HepG2 (cell line): Measurements from ENCODE around the gene INTS15. TPM values are rescaled to one million over a fixed set of nuclear protein-coding genes. Genes with fewer than 3 reads are reported as not detected.
A peak's percentile ranks its signal among the peaks of the same experiment; 100 is the strongest.

ENCODE experiments used
- ATF7-NPFF ChIP-seq: sonication (generic); formaldehyde crosslinking; IDR thresholded peaks from 2 replicates; pipeline ENCODE4 v1.8.1; 2023; ENCODE audit warnings: mild to moderate bottlenecking, low read depth, missing genetic modification reagents, moderate library complexity
- CBFB ChIP-seq: sonication (generic); formaldehyde crosslinking; IDR thresholded peaks from 2 replicates; pipeline ENCODE4 v1.4.0; 2020; ENCODE audit warnings: missing genetic modification reagents
- KMT2B ChIP-seq: IDR thresholded peaks from 2 replicates; pipeline ENCODE4 v1.6.1; 2016; ENCODE audit warnings: missing genetic modification reagents, missing compliant biosample characterization
- MAFF ChIP-seq: IDR thresholded peaks from 2 replicates; pipeline ENCODE4 v1.6.1; 2011; ENCODE audit warnings: low read depth, low read length, improper control_type of control experiment
- MAZ ChIP-seq, 2 experiments: sonication (generic) in 1 of 2; formaldehyde crosslinking in 1 of 2; IDR thresholded peaks; 2 replicates each; pipeline versions ENCODE4 v1.5.0 to v1.6.1; 2012 to 2020; ENCODE audit warnings: low read depth in 2 of 2, mild to moderate bottlenecking in 2 of 2, borderline replicate concordance in 1 of 2, improper control_type of control experiment in 1 of 2, low read length in 1 of 2, missing genetic modification reagents in 1 of 2, moderate library complexity in 1 of 2
- NCOR1 ChIP-seq: fragments of 200-600 bp; sonication (generic); IDR thresholded peaks from 2 replicates; pipeline ENCODE4 v1.7.0; 2017; ENCODE audit warnings: antibody characterized with exemption, low read length, borderline replicate concordance
- NR2C2 ChIP-seq: sonication (generic); formaldehyde crosslinking; IDR thresholded peaks from 2 replicates; pipeline ENCODE4 v1.4.0; 2020; ENCODE audit warnings: missing genetic modification reagents, mild to moderate bottlenecking, moderate library complexity, borderline replicate concordance
- PHB2 ChIP-seq: fragments of 450-650 bp; IDR thresholded peaks from 2 replicates; pipeline ENCODE4 v1.6.1; 2018; ENCODE audit not compliant: partially characterized antibody
- RELA ChIP-seq: sonication (generic); formaldehyde crosslinking; IDR thresholded peaks from 2 replicates; pipeline ENCODE4 v1.4.0; 2020; ENCODE audit warnings: missing genetic modification reagents
- SP2 ChIP-seq: sonication (generic); formaldehyde crosslinking; IDR thresholded peaks from 2 replicates; pipeline ENCODE4 v1.5.1; 2020; ENCODE audit warnings: mild to moderate bottlenecking, missing genetic modification reagents
- STAT5B ChIP-seq: sonication (generic); formaldehyde crosslinking; IDR thresholded peaks from 2 replicates; pipeline ENCODE4 v1.4.0; 2020; ENCODE audit warnings: missing genetic modification reagents
- TBL1XR1 ChIP-seq: fragments of 150-350 bp; IDR thresholded peaks from 2 replicates; pipeline ENCODE4 v1.6.1; 2014; ENCODE audit warnings: borderline replicate concordance, low read length; ENCODE audit not compliant: partially characterized antibody
- ZBTB1 ChIP-seq: sonication (generic); formaldehyde crosslinking; IDR thresholded peaks from 2 replicates; pipeline ENCODE4 v1.4.0; 2020; ENCODE audit warnings: missing genetic modification reagents, borderline replicate concordance
- ZMAT3 ChIP-seq: sonication (generic); formaldehyde crosslinking; conservative IDR thresholded peaks from 2 replicates; pipeline ENCODE4 v1.7.0; 2021; ENCODE audit warnings: missing genetic modification reagents
- ZNF143 ChIP-seq: sonication (generic); formaldehyde crosslinking; IDR thresholded peaks from 2 replicates; pipeline ENCODE4 v1.4.0; 2020; ENCODE audit warnings: missing genetic modification reagents
- ZNF607 ChIP-seq: sonication (generic); formaldehyde crosslinking; IDR thresholded peaks from 2 replicates; pipeline ENCODE4 v1.5.1; 2020; ENCODE audit warnings: missing genetic modification reagents, mild to moderate bottlenecking, borderline replicate concordance
- ZNF747 ChIP-seq: sonication (generic); formaldehyde crosslinking; IDR thresholded peaks from 2 replicates; pipeline ENCODE4 v1.8.1; 2023; ENCODE audit warnings: missing genetic modification reagents, mild to moderate bottlenecking, borderline replicate concordance
- ZNF841 ChIP-seq: sonication (generic); formaldehyde crosslinking; IDR thresholded peaks from 2 replicates; pipeline ENCODE4 v1.8.1; 2023; ENCODE audit warnings: missing genetic modification reagents, borderline replicate concordance
- ZNF883 ChIP-seq: sonication (generic); formaldehyde crosslinking; IDR thresholded peaks from 2 replicates; pipeline ENCODE4 v1.5.1; 2020; ENCODE audit warnings: mild to moderate bottlenecking, missing genetic modification reagents; ENCODE audit errors: not compliant biosample characterization
- ZSCAN9 ChIP-seq: IDR thresholded peaks from 2 replicates; pipeline ENCODE4 v1.6.1; 2016; ENCODE audit warnings: borderline replicate concordance
- polyA plus RNA-seq, 8 experiments: library from polyadenylated mRNA; depleted of rRNA in 3 of 8; stranded (reverse) in 7 of 8; unstranded in 1 of 8; fragments of >200 nt; fragmentation: Illumina TruSeq in 4 of 8; extraction: Trizol in 4 of 8; gene quantifications; 2 replicates each; pipeline versions ENCODE4 v1.2.1 to v1.2.3, GENCODE V29; 2011 to 2016; ENCODE audit warnings: low read depth in 4 of 8, missing spikeins in 1 of 8, mixed read lengths in 1 of 8; ENCODE audit not compliant: insufficient read depth in 1 of 8
- total RNA-seq, 5 experiments: library from RNA; depleted of rRNA; stranded (reverse); fragments of >200 nt; fragmentation: Illumina TruSeq; extraction: Trizol; gene quantifications; 2 replicates each; pipeline ENCODE4 v1.2.3, GENCODE V29; 2016; ENCODE audit warnings: low read depth in 1 of 5
- TF ChIP-seq, protein P1 (sequence below): sonication (generic); formaldehyde crosslinking; IDR thresholded peaks from 2 replicates; pipeline ENCODE4 v1.5.1; 2020; ENCODE audit warnings: missing genetic modification reagents, mild to moderate bottlenecking, borderline replicate concordance
- TF ChIP-seq, protein P2 (sequence below): sonication (generic); formaldehyde crosslinking; IDR thresholded peaks from 2 replicates; pipeline ENCODE4 v1.5.1; 2020; ENCODE audit warnings: missing genetic modification reagents, mild to moderate bottlenecking, borderline replicate concordance
- TF ChIP-seq, protein P3 (sequence below): sonication (generic); formaldehyde crosslinking; IDR thresholded peaks from 2 replicates; pipeline ENCODE4 v1.5.1; 2020; ENCODE audit warnings: mild to moderate bottlenecking, missing genetic modification reagents

INTS15 gene
- total and polyA plus RNA-seq, 2 of the 13 experiments (the other 11 are each of a cell fraction or from before 2014, with no cell fraction given) = 16.3 to 25.7 TPM

DNA sequence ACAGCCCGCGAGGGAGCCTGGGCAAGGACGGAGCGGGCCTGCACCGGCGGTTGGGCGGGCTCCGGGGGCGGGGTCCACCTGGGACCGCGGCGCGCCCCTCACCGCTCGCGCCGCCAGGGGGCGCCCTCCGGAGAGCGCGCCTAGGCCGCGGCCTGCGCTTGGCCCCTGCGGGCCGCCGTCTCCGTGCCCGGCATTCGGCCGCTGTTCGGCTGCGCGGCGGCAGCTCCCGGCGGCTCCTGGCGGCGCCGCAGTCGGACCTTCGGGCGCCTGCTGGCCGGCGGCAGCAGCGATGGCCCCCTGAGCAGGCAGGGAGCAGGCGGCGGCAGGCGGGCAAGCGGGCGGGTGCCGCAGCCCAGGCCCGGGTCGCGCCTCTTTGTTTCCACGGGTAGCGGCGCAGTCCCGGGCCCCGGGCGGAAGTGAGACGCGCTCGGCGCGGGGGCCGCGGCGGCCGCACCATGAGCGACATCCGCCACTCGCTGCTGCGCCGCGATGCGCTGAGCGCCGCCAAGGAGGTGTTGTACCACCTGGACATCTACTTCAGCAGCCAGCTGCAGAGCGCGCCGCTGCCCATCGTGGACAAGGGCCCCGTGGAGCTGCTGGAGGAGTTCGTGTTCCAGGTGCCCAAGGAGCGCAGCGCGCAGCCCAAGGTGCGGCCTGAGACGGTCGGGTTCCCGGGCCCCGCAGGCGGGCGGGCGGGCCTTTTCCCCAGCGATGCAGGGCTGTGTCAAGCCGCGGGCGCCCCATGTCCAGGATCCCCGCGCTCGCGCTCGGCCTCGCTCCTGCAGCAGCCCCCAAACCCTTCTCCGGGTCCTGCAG, at the start of gene INTS15 (continued):
- TF ChIP-seq, protein P1, sequence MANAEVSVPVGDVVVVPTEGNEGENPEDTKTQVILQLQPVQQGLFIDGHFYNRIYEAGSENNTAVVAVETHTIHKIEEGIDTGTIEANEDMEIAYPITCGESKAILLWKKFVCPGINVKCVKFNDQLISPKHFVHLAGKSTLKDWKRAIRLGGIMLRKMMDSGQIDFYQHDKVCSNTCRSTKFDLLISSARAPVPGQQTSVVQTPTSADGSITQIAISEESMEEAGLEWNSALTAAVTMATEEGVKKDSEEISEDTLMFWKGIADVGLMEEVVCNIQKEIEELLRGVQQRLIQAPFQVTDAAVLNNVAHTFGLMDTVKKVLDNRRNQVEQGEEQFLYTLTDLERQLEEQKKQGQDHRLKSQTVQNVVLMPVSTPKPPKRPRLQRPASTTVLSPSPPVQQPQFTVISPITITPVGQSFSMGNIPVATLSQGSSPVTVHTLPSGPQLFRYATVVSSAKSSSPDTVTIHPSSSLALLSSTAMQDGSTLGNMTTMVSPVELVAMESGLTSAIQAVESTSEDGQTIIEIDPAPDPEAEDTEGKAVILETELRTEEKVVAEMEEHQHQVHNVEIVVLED = no peak
- TF ChIP-seq ZNF841 (CRISPR knock-in tag) (no peak), ZBTB1 (CRISPR knock-in tag) (no peak), PHB2 (no peak), TBL1XR1 (no peak), ZNF607 (no peak), NR2C2 (no peak), ZSCAN9 (CRISPR knock-in tag) (no peak), KMT2B (CRISPR knock-in tag) (no peak), NCOR1 (no peak), ATF7-NPFF (CRISPR knock-in tag) (peak; percentile 56), ZNF747 (CRISPR knock-in tag) (no peak), STAT5B (no peak), ZNF883 (CRISPR knock-in tag) (no peak), CBFB (CRISPR knock-in tag) (no peak; the same call in 1 of the 2 replicates), MAFF (no peak), SP2 (CRISPR knock-in tag) (no peak), ZMAT3 (peak; percentile 4; the same call in 1 of the 2 replicates), ZNF143 (CRISPR knock-in tag) (no peak), MAZ (IDR thresholded peaks at IDR 0.05; ENCODE audit: borderline replicate concordance, low read depth, low read length) (peak; percentile 62; the same call in 1 of the 2 replicates), MAZ (CRISPR knock-in tag; IDR thresholded peaks at IDR 0.05; ENCODE audit: low read depth) (peak; percentile 88), RELA (no peak)
- TF ChIP-seq, protein P2, sequence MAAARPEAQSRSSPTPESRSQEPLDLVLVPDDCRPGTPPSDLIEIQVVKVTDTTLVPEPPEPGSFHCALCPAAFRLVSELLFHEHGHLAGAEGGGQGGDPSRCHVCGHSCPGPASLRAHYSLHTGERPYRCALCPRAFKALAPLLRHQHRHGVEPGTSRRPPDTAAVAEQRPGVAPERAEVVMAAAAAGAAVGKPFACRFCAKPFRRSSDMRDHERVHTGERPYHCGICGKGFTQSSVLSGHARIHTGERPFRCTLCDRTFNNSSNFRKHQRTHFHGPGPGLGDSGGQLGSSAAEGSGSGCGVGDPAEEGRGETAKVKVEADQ (CRISPR knock-in tag) = no peak; the same call in 1 of the 2 replicates
- TF ChIP-seq, protein P3, sequence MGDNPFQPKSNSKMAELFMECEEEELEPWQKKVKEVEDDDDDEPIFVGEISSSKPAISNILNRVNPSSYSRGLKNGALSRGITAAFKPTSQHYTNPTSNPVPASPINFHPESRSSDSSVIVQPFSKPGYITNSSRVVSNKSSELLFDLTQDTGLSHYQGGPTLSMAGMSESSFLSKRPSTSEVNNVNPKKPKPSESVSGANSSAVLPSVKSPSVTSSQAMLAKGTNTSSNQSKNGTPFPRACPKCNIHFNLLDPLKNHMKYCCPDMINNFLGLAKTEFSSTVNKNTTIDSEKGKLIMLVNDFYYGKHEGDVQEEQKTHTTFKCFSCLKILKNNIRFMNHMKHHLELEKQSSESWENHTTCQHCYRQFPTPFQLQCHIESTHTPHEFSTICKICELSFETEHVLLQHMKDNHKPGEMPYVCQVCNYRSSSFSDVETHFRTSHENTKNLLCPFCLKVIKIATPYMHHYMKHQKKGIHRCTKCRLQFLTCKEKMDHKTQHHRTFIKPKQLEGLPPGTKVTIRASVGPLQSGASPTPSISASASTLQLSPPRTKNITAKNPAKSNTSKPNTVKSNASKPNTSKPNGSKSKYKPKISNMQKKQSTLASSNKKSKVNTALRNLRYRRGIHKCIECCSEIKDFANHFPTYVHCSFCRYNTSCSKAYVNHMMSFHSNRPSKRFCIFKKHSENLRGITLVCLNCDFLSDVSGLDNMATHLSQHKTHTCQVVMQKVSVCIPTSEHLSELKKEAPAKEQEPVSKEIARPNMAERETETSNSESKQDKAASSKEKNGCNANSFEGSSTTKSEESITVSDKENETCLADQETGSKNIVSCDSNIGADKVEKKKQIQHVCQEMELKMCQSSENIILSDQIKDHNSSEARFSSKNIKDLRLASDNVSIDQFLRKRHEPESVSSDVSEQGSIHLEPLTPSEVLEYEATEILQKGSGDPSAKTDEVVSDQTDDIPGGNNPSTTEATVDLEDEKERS (CRISPR knock-in tag) = no peak
